Amniotic epithelial cell (primary cell): ENCODE results near the gene CTDSPL2.
A peak's percentile ranks its signal among the peaks of the same experiment; 100 is the strongest.
"Not testable (repeated sequence)": the region's sequence is repeated elsewhere in the genome, so short reads cannot be mapped to it uniquely, and the experiment has no call there.

Source experiments
- DNase-seq: peaks from one replicate; pipeline ENCODE4 v3.0.0-alpha.2; 2010; ENCODE audit warnings: low read depth

The CTDSPL2 gene

GRCh38 chr15:44541282-44541958 lies 114.0 kb downstream of the CTDSPL2 start:
- peak; percentile 91 for DNase-seq

GRCh38 chr15:44542596-44542995 lies 115.2 kb downstream of the CTDSPL2 start:
- DNase-seq: no peak

GRCh38 chr15:44544745-44545144 lies 117.3 kb downstream of the CTDSPL2 start:
- DNase-seq: not testable (repeated sequence)

GRCh38 chr15:44545913-44546802 lies 118.7 kb downstream of the CTDSPL2 start:
- DNase-seq: peak; percentile 36

GRCh38 chr15:44549152-44549551 lies 121.7 kb downstream of the CTDSPL2 start:
- DNase-seq: not testable (repeated sequence)

GRCh38 chr15:44550256-44550655 lies 122.8 kb downstream of the CTDSPL2 start:
- DNase-seq: peak; percentile 56

- no peak for DNase-seq
Observed at GRCh38 chr15:44550734-44551133, 123.3 kb downstream of the CTDSPL2 start.

GRCh38 chr15:44554934-44555723 lies 127.7 kb downstream of the CTDSPL2 start:
- DNase-seq: peak; percentile 32

GRCh38 chr15:44560926-44561325 lies 133.5 kb downstream of the CTDSPL2 start:
- not testable (repeated sequence) for DNase-seq

- DNase-seq: no peak
Observed at GRCh38 chr15:44565387-44566154, 138.1 kb downstream of the CTDSPL2 start.

GRCh38 chr15:44566155-44566540 lies 138.7 kb downstream of the CTDSPL2 start:
- no peak for DNase-seq

- DNase-seq: no peak
Observed at GRCh38 chr15:44568338-44568737, 140.9 kb downstream of the CTDSPL2 start.

GRCh38 chr15:44569316-44569715 lies 141.9 kb downstream of the CTDSPL2 start:
- DNase-seq: no peak

- DNase-seq: no peak
Observed at GRCh38 chr15:44570361-44570760, 142.9 kb downstream of the CTDSPL2 start.

GRCh38 chr15:44573386-44573785 lies 146.0 kb downstream of the CTDSPL2 start:
- no peak for DNase-seq

- DNase-seq: no peak
Observed at GRCh38 chr15:44574734-44575133, 147.3 kb downstream of the CTDSPL2 start.
